Activated CD8-positive, alpha-beta T cell treated with anti-CD3 and anti-CD28 coated beads for 36 hours (primary cell): Measurements from ENCODE around the gene ZGLP1. TPM values are rescaled to one million over a fixed set of nuclear protein-coding genes. Genes with fewer than 3 reads are reported as not detected.

Experiments
- ATAC-seq: fragments of 200-7000 bp; cut with Tn5 transposase; one replicate; pipeline ENCODE4 v1.10.0; 2021; ENCODE audit warnings: mild to moderate bottlenecking, moderate library complexity
- CTCF ChIA-PET: fragments of 350-600 bp; sonication (Branson Sonifier 250); formaldehyde crosslinking; loops from one replicate; lab custom pipeline; 2021; ENCODE audit warnings: antibody characterized with exemption; lab: Charles Lee
- POLR2A ChIA-PET: fragments of 350-600 bp; sonication (Branson Sonifier 250); formaldehyde crosslinking; loops from one replicate; lab custom pipeline; 2021; ENCODE audit warnings: antibody characterized with exemption; lab: Charles Lee
- DNase-seq: peaks from one replicate; pipeline ENCODE4 v3.0.0-alpha.2; 2020
- H3K27ac Mint-ChIP-seq: one replicate; pipeline ENCODE4 v1.8.0; 2021; ENCODE audit warnings: mild to moderate bottlenecking, mixed read lengths
- H3K27me3 Mint-ChIP-seq: one replicate; pipeline ENCODE4 v1.8.0; 2021; ENCODE audit warnings: mixed read lengths
- H3K36me3 Mint-ChIP-seq: one replicate; pipeline ENCODE4 v1.8.0; 2021; ENCODE audit warnings: low read depth, mixed read lengths
- H3K4me1 Mint-ChIP-seq: one replicate; pipeline ENCODE4 v1.8.0; 2021; ENCODE audit warnings: low read depth, mixed read lengths
- H3K4me3 Mint-ChIP-seq: one replicate; pipeline ENCODE4 v1.8.0; 2021; ENCODE audit warnings: mild to moderate bottlenecking, moderate library complexity, mixed read lengths
- H3K9me3 Mint-ChIP-seq: one replicate; pipeline ENCODE4 v1.8.0; 2021; ENCODE audit warnings: mixed read lengths
- CTCF ChIP-seq: fragments of 200-600 bp; IDR thresholded peaks from one replicate; pipeline ENCODE4 v1.8.0; 2022; ENCODE audit warnings: antibody characterized with exemption, mild to moderate bottlenecking
- intact Hi-C: fragments of 100-400 bp; cut with micrococcal nuclease; formaldehyde crosslinking; loops from one replicate; pipeline ENCODE4 v1.10.0; 2022
- total RNA-seq, 2 experiments: library from RNA; stranded (reverse); gene quantifications; one replicate each; pipeline ENCODE4 v1.2.3, GENCODE V29; 2021

Gene ZGLP1
- total RNA-seq, 2 experiments from 2014 or later: 3.2 to 3.7 TPM

- Mint-ChIP-seq H3K27me3 (peaks cover 35% of the 10 kb centered on the region), H3K9me3 (no peaks in the 10 kb centered on the region), H3K36me3 (peaks cover 34% of the 10 kb centered on the region), H3K4me1 (peaks cover 61% of the 10 kb centered on the region), H3K27ac (peak within 1 kb of the TSS; percentile 48), H3K4me3 (peak within 1 kb of the TSS; percentile 19)
- intact Hi-C loops: no loop called here
- ChIA-PET CTCF (interaction anchor here (1.2 to 3.5 kb wide), 6 partner anchors 17 to 131 kb away, joined by 4 to 32 read pairs (median 12); partner anchors contain the start of gene ICAM1), POLR2A (interaction anchor here (0.5 to 9.2 kb wide), 13 partner anchors 8 to 368 kb away, joined by 3 to 107 read pairs (median 3); partner anchors contain the start of genes ICAM1, RAVER1 and TYK2)
- ATAC-seq (peak; percentile 32), DNase-seq (peak; percentile 71)
- no peak for TF ChIP-seq CTCF
Measured at GRCh38 chr19:10286803-10287737, 22.5 kb downstream of the ZGLP1 start, which contains the start of gene ICAM4. ICAM4 (plus strand) TSS chr19:10286955; CDS start chr19:10287013, 58 bp downstream.

- Mint-ChIP-seq H3K36me3 (peaks cover 40% of the 10 kb centered on the region), H3K27me3 (peaks cover 20% of the 10 kb centered on the region), H3K4me1 (peaks cover 47% of the 10 kb centered on the region), H3K4me3 (no peak overlapping the region), H3K9me3 (no peaks in the 10 kb centered on the region), H3K27ac (no peak overlapping the region)
- ATAC-seq (no peak), DNase-seq (no peak)
- intact Hi-C loops: no loop called here
- ChIA-PET CTCF (interaction anchor here (1.1 to 3.2 kb wide), 3 partner anchors 15 to 103 kb away, joined by 3 to 19 read pairs (median 6); partner anchors contain the start of gene ICAM1), POLR2A (interaction anchor here (0.8 to 9.2 kb wide), 2 partner anchors 8 to 13 kb away, joined by 3 to 107 read pairs; partner anchors contain the start of gene ICAM1)
- no peak for TF ChIP-seq CTCF
Measured at GRCh38 chr19:10285393-10285792, 24.2 kb downstream of the ZGLP1 start.

GRCh38 chr19:10284960-10285278 lies 24.7 kb downstream of the ZGLP1 start:
- CTCF ChIA-PET: interaction anchor here (3.2 kb wide), 1 partner anchor 15 kb away, joined by 19 read pairs; the partner anchor contains the start of gene ICAM1
- Mint-ChIP-seq H3K4me1 (peaks cover 44% of the 10 kb centered on the region), H3K27me3 (peaks cover 15% of the 10 kb centered on the region), H3K9me3 (no peaks in the 10 kb centered on the region), H3K36me3 (peaks cover 42% of the 10 kb centered on the region), H3K27ac (no peak overlapping the region), H3K4me3 (no peak overlapping the region)
- POLR2A ChIA-PET: interaction anchor here (9.2 kb wide), 1 partner anchor 13 kb away, joined by 107 read pairs; the partner anchor contains the start of gene ICAM1
- intact Hi-C loops: no loop called here
- no peak for DNase-seq
- ATAC-seq: no peak
- TF ChIP-seq CTCF: no peak

GRCh38 chr19:10284065-10284959 lies 25.3 kb downstream of the ZGLP1 start:
- Mint-ChIP-seq H3K36me3 (peaks cover 47% of the 10 kb centered on the region), H3K27me3 (peaks cover 15% of the 10 kb centered on the region), H3K9me3 (no peaks in the 10 kb centered on the region), H3K27ac (no peak overlapping the region), H3K4me1 (peaks cover 47% of the 10 kb centered on the region), H3K4me3 (no peak overlapping the region)
- intact Hi-C loops: no loop called here
- DNase-seq (no peak), ATAC-seq (no peak)
- POLR2A ChIA-PET: interaction anchor here (0.8 to 9.2 kb wide), 2 partner anchors 8 to 12 kb away, joined by 3 to 107 read pairs; partner anchors contain the start of gene ICAM1
- no peak for TF ChIP-seq CTCF
- CTCF ChIA-PET: interaction anchor here (3.2 kb wide), 1 partner anchor 14 kb away, joined by 19 read pairs; the partner anchor contains the start of gene ICAM1
